ENCODE results near the gene TXNIP. TPM values are rescaled to one million over a fixed set of nuclear protein-coding genes. Genes with fewer than 3 reads are reported as not detected.

Gene TXNIP
- total and polyA plus RNA-seq, 2 donors (not counting 1 experiment from before 2014, with no cell fraction given), result 542 to 1,651 TPM

DNA sequence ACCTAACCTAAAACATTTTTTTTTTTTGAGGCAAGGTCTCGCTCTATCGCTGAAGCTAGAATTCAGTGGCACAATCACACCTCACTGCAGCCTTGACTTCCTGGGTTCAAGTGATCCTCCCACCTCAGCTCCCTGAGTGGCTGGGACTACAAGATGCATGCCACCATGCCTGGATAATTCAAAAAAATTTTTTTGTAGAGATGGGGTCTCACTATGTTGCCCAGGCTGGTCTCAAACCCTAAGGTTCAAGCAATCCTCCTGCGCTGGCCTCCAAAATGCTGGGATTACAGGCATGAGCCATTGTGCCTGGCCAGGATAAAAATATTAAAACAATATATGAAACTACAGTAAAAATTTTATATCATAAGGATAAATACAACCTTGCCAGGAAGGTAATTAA lies 43.5 kb downstream of the TXNIP start:
- peaks cover 5% of the 10 kb centered on the region for H4K20me1 ChIP-seq (ENCODE audit: control insufficient read depth, insufficient read depth, low read length, poor library complexity, severe bottlenecking)
- H3K4me3 Mint-ChIP-seq, result no peak overlapping the region
- peaks cover 42% of the 10 kb centered on the region for H3K4me1 Mint-ChIP-seq
- H3K4me1 ChIP-seq (ENCODE audit: control insufficient read depth in 2 of 2, insufficient read depth in 2 of 2, low read length in 2 of 2), result peaks cover 20 to 21% of the 10 kb centered on the region in 2 donors
- peaks cover 86% of the 10 kb centered on the region for H3K79me2 ChIP-seq (ENCODE audit: control insufficient read depth, insufficient read depth, low read length)
- H3K9ac ChIP-seq (ENCODE audit: low read length), result no peak overlapping the region
- no peaks in the 10 kb centered on the region for H3K9me3 Mint-ChIP-seq (ENCODE audit: insufficient read depth)
- intact Hi-C loops (cut with micrococcal nuclease), result no loop called here
- H3K27me3 Mint-ChIP-seq, result no peaks in the 10 kb centered on the region
- H3K4me2 ChIP-seq (replicated peaks; ENCODE audit: low read depth, low read length, poor library complexity, severe bottlenecking), result no peak overlapping the region
- no peaks in the 10 kb centered on the region for H3K9me3 ChIP-seq (ENCODE audit: control extremely low read depth in 1 of 3, control insufficient read depth in 2 of 3, insufficient read depth in 1 of 3, low read length in 2 of 3)
- no peak overlapping the region for H2AFZ ChIP-seq (ENCODE audit: insufficient read depth, low read depth, low read length, poor library complexity, severe bottlenecking)
- TF ChIP-seq, protein P1, sequence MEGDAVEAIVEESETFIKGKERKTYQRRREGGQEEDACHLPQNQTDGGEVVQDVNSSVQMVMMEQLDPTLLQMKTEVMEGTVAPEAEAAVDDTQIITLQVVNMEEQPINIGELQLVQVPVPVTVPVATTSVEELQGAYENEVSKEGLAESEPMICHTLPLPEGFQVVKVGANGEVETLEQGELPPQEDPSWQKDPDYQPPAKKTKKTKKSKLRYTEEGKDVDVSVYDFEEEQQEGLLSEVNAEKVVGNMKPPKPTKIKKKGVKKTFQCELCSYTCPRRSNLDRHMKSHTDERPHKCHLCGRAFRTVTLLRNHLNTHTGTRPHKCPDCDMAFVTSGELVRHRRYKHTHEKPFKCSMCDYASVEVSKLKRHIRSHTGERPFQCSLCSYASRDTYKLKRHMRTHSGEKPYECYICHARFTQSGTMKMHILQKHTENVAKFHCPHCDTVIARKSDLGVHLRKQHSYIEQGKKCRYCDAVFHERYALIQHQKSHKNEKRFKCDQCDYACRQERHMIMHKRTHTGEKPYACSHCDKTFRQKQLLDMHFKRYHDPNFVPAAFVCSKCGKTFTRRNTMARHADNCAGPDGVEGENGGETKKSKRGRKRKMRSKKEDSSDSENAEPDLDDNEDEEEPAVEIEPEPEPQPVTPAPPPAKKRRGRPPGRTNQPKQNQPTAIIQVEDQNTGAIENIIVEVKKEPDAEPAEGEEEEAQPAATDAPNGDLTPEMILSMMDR (IDR thresholded peaks at IDR 0.05), result no peak
- no peak for TF ChIP-seq EZH2 (IDR thresholded peaks at IDR 0.05; ENCODE audit: borderline replicate concordance, insufficient read depth, low read depth, low read length, poor library complexity, severe bottlenecking)
- ChIA-PET CTCF (interaction anchor here (1.7 kb wide), 1 partner anchor 10 kb away, joined by 5 read pairs; no protein-coding TSS in a partner anchor), POLR2A (interaction anchor here (0.6 kb wide), 1 partner anchor 37 kb away, joined by 5 read pairs; no protein-coding TSS in a partner anchor)
- DNase-seq (no peak), ATAC-seq (ENCODE audit: low read depth) (no peak)
- no peak overlapping the region for H3K27ac Mint-ChIP-seq
- H3K27ac ChIP-seq (ENCODE audit: low read length in 2 of 2), result no peak overlapping the region
- no peaks in the 10 kb centered on the region for H3K27me3 ChIP-seq (replicated peaks in 1 of 4; ENCODE audit: control extremely low read depth in 1 of 4, control insufficient read depth in 3 of 4, insufficient read depth in 4 of 4, low read length in 3 of 4)
- 100% methylated on average over 2 of the region's 3 CpGs for WGBS (ENCODE audit: insufficient coverage)
- no peak overlapping the region for H3K4me3 ChIP-seq (ENCODE audit: control extremely low read depth in 1 of 5, extremely low read depth in 1 of 5, insufficient read depth in 1 of 5, low read depth in 2 of 5, low read length in 4 of 5)
- H3K36me3 ChIP-seq (replicated peaks in 1 of 2; ENCODE audit: control extremely low read depth in 1 of 2, control insufficient read depth in 1 of 2, extremely low read depth in 1 of 2, insufficient read depth in 2 of 2, low read length in 1 of 2), result peaks cover 1 to 12% of the 10 kb centered on the region in 2 experiments

DNA sequence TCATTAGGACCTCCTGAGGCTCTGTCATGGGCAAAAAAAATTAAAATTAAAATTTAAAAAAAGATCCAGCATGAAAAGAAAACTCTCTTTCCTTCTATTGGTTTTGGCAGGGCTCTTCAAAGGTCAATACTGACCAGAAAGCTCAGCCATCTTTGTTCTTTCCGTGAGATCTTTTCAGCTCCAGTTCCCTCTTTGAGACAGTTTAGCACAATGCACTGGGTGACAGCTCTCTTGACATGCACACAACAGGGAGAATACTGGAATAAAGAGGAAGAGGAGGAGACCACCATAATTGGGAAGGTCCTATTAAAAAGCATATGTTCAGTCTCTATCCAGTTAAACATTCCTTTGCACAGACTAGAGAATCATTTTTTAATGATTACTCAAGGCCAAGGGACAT lies 44.9 kb downstream of the TXNIP start:
- H3K4me3 ChIP-seq (ENCODE audit: control extremely low read depth in 1 of 5, extremely low read depth in 1 of 5, insufficient read depth in 1 of 5, low read depth in 2 of 5, low read length in 4 of 5), result no peak overlapping the region
- no CpG with 5 or more reads among the region's 1 CpG for WGBS (ENCODE audit: insufficient coverage)
- no peaks in the 10 kb centered on the region for H3K27me3 ChIP-seq (replicated peaks in 1 of 4; ENCODE audit: control extremely low read depth in 1 of 4, control insufficient read depth in 3 of 4, insufficient read depth in 4 of 4, low read length in 3 of 4)
- H4K20me1 ChIP-seq (ENCODE audit: control insufficient read depth, insufficient read depth, low read length, poor library complexity, severe bottlenecking), result peaks cover 5% of the 10 kb centered on the region
- POLR2A ChIA-PET, result no interaction called here
- no peak overlapping the region for H2AFZ ChIP-seq (ENCODE audit: insufficient read depth, low read depth, low read length, poor library complexity, severe bottlenecking)
- no peak for ATAC-seq (ENCODE audit: low read depth)
- no peaks in the 10 kb centered on the region for H3K9me3 ChIP-seq (ENCODE audit: control extremely low read depth in 1 of 3, control insufficient read depth in 2 of 3, insufficient read depth in 1 of 3, low read length in 2 of 3)
- no peak overlapping the region for H3K27ac ChIP-seq (ENCODE audit: low read length in 2 of 2)
- no peak overlapping the region for H3K4me2 ChIP-seq (replicated peaks; ENCODE audit: low read depth, low read length, poor library complexity, severe bottlenecking)
- peaks cover 12 to 13% of the 10 kb centered on the region in 2 donors for H3K4me1 ChIP-seq (ENCODE audit: control insufficient read depth in 2 of 2, insufficient read depth in 2 of 2, low read length in 2 of 2)
- TF ChIP-seq, protein P1 (IDR thresholded peaks at IDR 0.05), result no peak
- TF ChIP-seq EZH2 (IDR thresholded peaks at IDR 0.05; ENCODE audit: borderline replicate concordance, insufficient read depth, low read depth, low read length, poor library complexity, severe bottlenecking), result no peak
- H3K4me1 Mint-ChIP-seq, result peaks cover 32% of the 10 kb centered on the region
- H3K27me3 Mint-ChIP-seq, result no peaks in the 10 kb centered on the region
- no peak overlapping the region for H3K27ac Mint-ChIP-seq
- H3K79me2 ChIP-seq (ENCODE audit: control insufficient read depth, insufficient read depth, low read length), result peaks cover 72% of the 10 kb centered on the region
- intact Hi-C loops (cut with micrococcal nuclease), result no loop called here
- H3K36me3 ChIP-seq (replicated peaks in 1 of 2; ENCODE audit: control extremely low read depth in 1 of 2, control insufficient read depth in 1 of 2, extremely low read depth in 1 of 2, insufficient read depth in 2 of 2, low read length in 1 of 2), result peaks cover 1 to 19% of the 10 kb centered on the region in 2 experiments
- CTCF ChIA-PET, result interaction anchor here (1.4 kb wide), 1 partner anchor 26 kb away, joined by 3 read pairs; no protein-coding TSS in a partner anchor
- H3K9ac ChIP-seq (ENCODE audit: low read length), result no peak overlapping the region
- no peak overlapping the region for H3K4me3 Mint-ChIP-seq
- no peaks in the 10 kb centered on the region for H3K9me3 Mint-ChIP-seq (ENCODE audit: insufficient read depth)
- no peak for DNase-seq

All from B cell (primary cell).